K562 (cell line): ENCODE data around the gene GLI3. TPM values are rescaled to one million over a fixed set of nuclear protein-coding genes. Genes with fewer than 3 reads are reported as not detected.
A peak's percentile ranks its signal among the peaks of the same experiment; 100 is the strongest.

Source experiments
- ATAC-seq: fragments of 200-7000 bp; cut with Tn5 transposase; 3 replicates; pipeline ENCODE4 v1.9.1; 2020; ENCODE audit warnings: moderate library complexity
- BruUV-seq: library from RNA; stranded (reverse); fragments of 400-500 nt; replicated peaks from 2 replicates; lab custom pipeline; 2021; lab: Mats Ljungman, UMichigan
- CTCF ChIA-PET: fragments of 300-600 bp; formaldehyde crosslinking; extraction: SDS; loops from one replicate; lab custom pipeline; 2021; ENCODE audit warnings: low intra/inter-chr PET ratio; lab: Yijun Ruan, JAX
- POLR2A ChIA-PET: fragments of 300-600, 350-650 bp; sonication (Branson Sonifier 250); formaldehyde crosslinking; extraction: SDS; loops from one replicate; lab custom pipeline; 2021; ENCODE audit warnings: antibody characterized with exemption, inconsistent platforms; lab: Yijun Ruan, JAX
- DNase-seq, 4 experiments: peaks; one replicate each; pipeline versions ENCODE4 v3.0.0 to v3.0.0-alpha.2; 2011 to 2018; ENCODE audit warnings: low spot score in 3 of 4, mixed read lengths in 3 of 4; ENCODE audit errors: extremely low read depth in 1 of 4
- FAIRE-seq: peaks from 2 replicates; lab custom pipeline; 2011; peaks lifted over from hg19 to GRCh38; lab: Jason Lieb, UNC
- H2AFZ ChIP-seq: 2 replicates; pipeline ENCODE4 v1.6.0; 2011; ENCODE audit warnings: low read depth, low read length, control low read depth, inconsistent platforms
- H3K27ac ChIP-seq: fragments of 200-600 bp; 3 replicates; pipeline ENCODE4 v1.8.0; 2011; ENCODE audit warnings: low read depth, mild to moderate bottlenecking, control low read depth, inconsistent platforms, low read length, moderate library complexity, mixed read lengths; ENCODE audit errors: extremely low read depth
- H3K27me3 ChIP-seq, 2 experiments: fragments of 300-600 bp in 1 of 2; 2 replicates in 1 of 2; 3 replicates in 1 of 2; pipeline versions ENCODE4 v1.6.0 to v1.8.0; 2011; ENCODE audit warnings: inconsistent platforms in 2 of 2, low read length in 2 of 2, mild to moderate bottlenecking in 1 of 2, mixed read lengths in 1 of 2, moderate library complexity in 1 of 2; ENCODE audit not compliant: control insufficient read depth in 2 of 2, insufficient read depth in 2 of 2
- H3K36me3 ChIP-seq: fragments of 300-600 bp; 3 replicates; pipeline ENCODE4 v1.8.0; 2011; ENCODE audit warnings: mild to moderate bottlenecking, low read length, inconsistent platforms; ENCODE audit not compliant: control insufficient read depth, insufficient read depth
- H3K4me1 ChIP-seq, 2 experiments: fragments of 200-600 bp in 1 of 2; replicated peaks in 1 of 2; 2 replicates in 1 of 2; 3 replicates in 1 of 2; pipeline versions ENCODE4 v1.5.1 to v1.8.0; 2011; ENCODE audit warnings: inconsistent platforms in 2 of 2, low read length in 2 of 2, mild to moderate bottlenecking in 1 of 2, mixed read lengths in 1 of 2, moderate library complexity in 1 of 2; ENCODE audit not compliant: control insufficient read depth in 2 of 2, insufficient read depth in 2 of 2
- H3K4me2 ChIP-seq: 2 replicates; pipeline ENCODE4 v1.6.1; 2011; ENCODE audit warnings: low read length, control low read depth, inconsistent platforms, mixed read lengths; ENCODE audit not compliant: insufficient read depth
- H3K4me3 ChIP-seq: fragments of 200-600 bp; sonication (generic), shearing (Covaris generic); 2 replicates; pipeline ENCODE4 v1.5.1; 2016; ENCODE audit warnings: control low read depth, inconsistent platforms
- H3K79me2 ChIP-seq: fragments of 200-600 bp; 3 replicates; pipeline ENCODE4 v1.8.0; 2011; ENCODE audit warnings: low read length, inconsistent platforms; ENCODE audit not compliant: control insufficient read depth, insufficient read depth
- H3K9ac ChIP-seq, 2 experiments: 2 replicates each; pipeline versions ENCODE4 v1.6.0 to v1.6.1; 2011; ENCODE audit warnings: low read depth in 2 of 2, low read length in 2 of 2, control low read depth in 1 of 2, inconsistent platforms in 1 of 2, mild to moderate bottlenecking in 1 of 2, mixed read lengths in 1 of 2; ENCODE audit not compliant: insufficient read depth in 1 of 2
- H3K9me1 ChIP-seq: one replicate; pipeline ENCODE4 v1.6.0; 2011; ENCODE audit warnings: inconsistent platforms, mild to moderate bottlenecking, low read length, moderate library complexity; ENCODE audit not compliant: control insufficient read depth, insufficient read depth
- H3K9me3 ChIP-seq: replicated peaks from 2 replicates; pipeline ENCODE4 v1.5.1; 2011; ENCODE audit warnings: low read depth, low read length, inconsistent platforms; ENCODE audit not compliant: control insufficient read depth, insufficient read depth
- H4K20me1 ChIP-seq: replicated peaks from 2 replicates; pipeline ENCODE4 v1.6.1; 2011; ENCODE audit warnings: low read length, inconsistent platforms, mixed read lengths; ENCODE audit not compliant: control insufficient read depth, insufficient read depth
- EGR1 ChIP-seq: fragments of 450-650 bp; conservative IDR thresholded peaks from 2 replicates; pipeline ENCODE4 v1.6.1; 2017; ENCODE audit warnings: mild to moderate bottlenecking
- TOE1 ChIP-seq, 2 experiments: fragments of 450-650 bp in 1 of 2; sonication (generic) in 1 of 2; formaldehyde crosslinking in 1 of 2; IDR thresholded peaks; 2 replicates each; pipeline versions ENCODE4 v1.7.1 to v1.8.0; 2016 to 2022; ENCODE audit warnings: borderline replicate concordance in 2 of 2, mild to moderate bottlenecking in 2 of 2, antibody characterized with exemption in 1 of 2, inconsistent platforms in 1 of 2, low read depth in 1 of 2, missing genetic modification reagents in 1 of 2, moderate library complexity in 1 of 2
- WGBS: fragments of 100-300 bp; shearing (Covaris generic); methylation state at CpG from one replicate; pipeline ENCODE4 v1.1.6; 2016; ENCODE audit warnings: low coverage, mixed read lengths; ENCODE audit not compliant: insufficient coverage; ENCODE audit errors: missing lambda C conversion rate; 5-methylcytosine and 5-hydroxymethylcytosine counted together
- in situ Hi-C: fragments of 300-500 bp; cut with MboI; formaldehyde crosslinking; loops from 4 replicates; pipeline ENCODE4 v1.15.0; 2018; ENCODE audit warnings: inconsistent platforms, mixed read lengths
- intact Hi-C: fragments of 100-400 bp; cut with micrococcal nuclease; formaldehyde crosslinking; loops from 2 replicates; pipeline ENCODE4 v1.14.2; 2022
- polyA plus RNA-seq, 8 experiments: library from polyadenylated mRNA; depleted of rRNA in 4 of 8; stranded (reverse) in 5 of 8; unstranded in 3 of 8; fragments of >200 nt; fragmentation: Nextera tagmentation in 2 of 8; fragmentation: Illumina TruSeq in 1 of 8; extraction: Ambion mirVana in 2 of 8; extraction: Trizol in 1 of 8; gene quantifications; 2 replicates each; pipeline versions ENCODE4 v1.2.1 to v1.2.3, GENCODE V29; 2011 to 2014; ENCODE audit warnings: inconsistent platforms in 1 of 8, missing spikeins in 1 of 8
- total RNA-seq, 7 experiments: library from RNA; depleted of rRNA in 6 of 7; stranded (reverse); fragments of >200 nt in 6 of 7; fragmentation: Illumina TruSeq in 2 of 7; extraction: Trizol in 2 of 7; gene quantifications; 2 replicates each; pipeline versions ENCODE4 v1.2.1 to v1.2.3, GENCODE V29; 2011 to 2021; ENCODE audit warnings: low replicate concordance in 1 of 7
- TF ChIP-seq, protein P1 (sequence below), 3 experiments: IDR thresholded peaks in 2 of 3; conservative IDR thresholded peaks in 1 of 3; 2 replicates each; pipeline ENCODE4 v1.5.1; 2011 to 2012; ENCODE audit warnings: low read length in 3 of 3, mild to moderate bottlenecking in 3 of 3, control low read depth in 2 of 3, improper control_type of control experiment in 1 of 3, inconsistent platforms in 1 of 3, low read depth in 1 of 3, mixed read lengths in 1 of 3, moderate library complexity in 1 of 3; ENCODE audit not compliant: insufficient read depth in 2 of 3

Gene GLI3
- total and polyA plus RNA-seq, 9 of the 15 experiments (the other 6 are each of a cell fraction or from before 2014, with no cell fraction given): 0.01 to 0.18 (median 0.07) TPM; not detected in 6

- POLR2A ChIA-PET: no interaction called here
- BruUV-seq: no TSS peak
- CTCF ChIA-PET: no interaction called here
These were observed 139.3 kb downstream of the GLI3 start for GRCh38 chr7:42097752-42098151.

More at GRCh38 chr7:42097752-42098151, 139.3 kb downstream of the GLI3 start:
- ATAC-seq (peak; percentile 81), DNase-seq (peak in 2 of 4 experiments; percentile 10 to 17), FAIRE-seq (no peak)
- H3K9me1 ChIP-seq: no peaks in the 10 kb centered on the region
- H4K20me1 ChIP-seq: 0 out of 2 replicates have a peak, but pooled peaks cover 3% of the 10 kb centered on the region
- no peaks in the 10 kb centered on the region for H3K9me3 ChIP-seq
- no peak overlapping the region for H3K4me2 ChIP-seq
- no peak overlapping the region for H2AFZ ChIP-seq
- H3K4me1 ChIP-seq: no peaks in the 10 kb centered on the region
- no peaks in the 10 kb centered on the region for H3K79me2 ChIP-seq
- 4% methylated on average over 5 of the region's 5 CpGs for WGBS
- no peak overlapping the region for H3K27ac ChIP-seq
- TF ChIP-seq EGR1: no peak
- TF ChIP-seq, protein P1, sequence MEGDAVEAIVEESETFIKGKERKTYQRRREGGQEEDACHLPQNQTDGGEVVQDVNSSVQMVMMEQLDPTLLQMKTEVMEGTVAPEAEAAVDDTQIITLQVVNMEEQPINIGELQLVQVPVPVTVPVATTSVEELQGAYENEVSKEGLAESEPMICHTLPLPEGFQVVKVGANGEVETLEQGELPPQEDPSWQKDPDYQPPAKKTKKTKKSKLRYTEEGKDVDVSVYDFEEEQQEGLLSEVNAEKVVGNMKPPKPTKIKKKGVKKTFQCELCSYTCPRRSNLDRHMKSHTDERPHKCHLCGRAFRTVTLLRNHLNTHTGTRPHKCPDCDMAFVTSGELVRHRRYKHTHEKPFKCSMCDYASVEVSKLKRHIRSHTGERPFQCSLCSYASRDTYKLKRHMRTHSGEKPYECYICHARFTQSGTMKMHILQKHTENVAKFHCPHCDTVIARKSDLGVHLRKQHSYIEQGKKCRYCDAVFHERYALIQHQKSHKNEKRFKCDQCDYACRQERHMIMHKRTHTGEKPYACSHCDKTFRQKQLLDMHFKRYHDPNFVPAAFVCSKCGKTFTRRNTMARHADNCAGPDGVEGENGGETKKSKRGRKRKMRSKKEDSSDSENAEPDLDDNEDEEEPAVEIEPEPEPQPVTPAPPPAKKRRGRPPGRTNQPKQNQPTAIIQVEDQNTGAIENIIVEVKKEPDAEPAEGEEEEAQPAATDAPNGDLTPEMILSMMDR (IDR thresholded peaks at IDR 0.05 in 2 of 3, conservative IDR thresholded peaks at IDR 0.05 in 1 of 3; ENCODE audit: insufficient read depth in 2 of 3, low read depth in 1 of 3, low read length in 3 of 3): 0 out of 6 replicates have a peak, but pooled peaks of 1 of the 3 experiments have one; percentile 6
- no peak for TF ChIP-seq TOE1 (IDR thresholded peaks at IDR 0.05; ENCODE audit: borderline replicate concordance)
- no peak for TF ChIP-seq TOE1 (CRISPR knock-in tag; IDR thresholded peaks at IDR 0.05; ENCODE audit: borderline replicate concordance, low read depth)
- intact Hi-C loops (no loop called here), in situ Hi-C loops (no loop called here)
- H3K36me3 ChIP-seq: no peaks in the 10 kb centered on the region
- no peak overlapping the region for H3K9ac ChIP-seq
- H3K4me3 ChIP-seq: no peak overlapping the region
- H3K27me3 ChIP-seq: peaks cover 0 to under 1% of the 10 kb centered on the region in 2 experiments; a peak in 1 of 5 replicates
